Stimulated activated CD4-positive, alpha-beta T cell treated with anti-CD3 and anti-CD28 coated beads, Interleukin-15, amount 100 ng/mL, for 1 hour (primary cell): ENCODE measurements around the gene LRRC39.

ENCODE experiments used
- DNase-seq, 2 donors: peaks; one replicate each; pipeline ENCODE4 v3.0.0-alpha.2; 2020; ENCODE audit warnings: low read depth in 1 of 2, low spot score in 1 of 2

Gene LRRC39

DNA sequence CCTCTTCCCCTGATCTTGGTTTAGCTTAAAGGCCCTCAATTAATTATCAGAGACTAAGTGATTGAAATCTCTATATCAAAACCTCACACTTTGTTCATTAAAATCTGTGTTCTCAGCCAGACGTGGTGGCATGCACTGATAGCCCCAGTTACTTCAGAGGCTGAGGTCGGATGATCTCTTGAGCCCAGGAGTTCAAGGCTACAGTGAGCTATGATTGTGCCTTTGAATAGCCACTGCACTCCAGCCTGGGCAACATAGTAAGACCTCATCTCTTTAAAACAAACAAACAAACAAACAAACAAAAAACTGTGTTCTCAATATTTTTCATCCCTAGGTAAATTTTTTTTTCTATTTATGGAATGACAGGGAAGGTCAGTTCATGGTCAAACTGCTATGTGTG lies 26.4 kb downstream of the LRRC39 start:
- DNase-seq, result no peak

DNA sequence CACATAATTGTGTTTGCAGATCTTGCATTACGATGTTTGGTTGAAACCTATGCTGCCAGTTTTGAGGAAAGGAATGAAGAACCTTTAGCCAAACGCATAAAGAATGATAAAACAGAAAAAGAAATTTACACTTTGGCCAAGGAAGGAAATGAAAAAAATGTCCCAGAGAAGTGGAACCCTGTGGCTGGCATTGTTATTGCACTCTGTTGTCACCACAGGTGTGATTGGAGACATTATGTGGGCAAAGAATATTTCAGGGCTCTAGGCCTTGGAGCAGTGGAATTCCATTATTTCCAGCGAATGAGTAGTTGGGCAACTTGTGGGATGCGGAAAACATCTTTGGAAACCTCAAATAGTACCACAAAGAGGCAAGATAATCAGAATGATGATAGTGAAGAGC lies 30.2 kb downstream of the LRRC39 start:
- DNase-seq, result no peak

DNA sequence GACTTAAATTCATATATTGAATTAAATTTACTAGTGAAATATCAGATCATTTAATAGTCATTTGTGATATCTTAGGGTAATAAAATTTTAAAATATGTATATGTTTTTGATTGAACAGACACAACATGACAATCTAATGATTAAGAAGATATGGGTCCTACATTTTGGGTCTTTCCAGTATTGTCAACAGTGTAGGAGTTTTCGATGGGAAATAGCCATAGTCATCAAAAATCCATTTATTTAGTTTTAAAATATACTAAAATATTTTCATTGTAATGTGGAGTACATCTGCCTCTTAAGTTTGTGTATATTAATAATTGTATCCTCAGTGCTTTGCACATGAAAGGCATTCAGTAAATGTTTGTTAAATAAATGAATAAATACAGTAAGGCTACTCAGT lies 31.1 kb downstream of the LRRC39 start:
- DNase-seq, result no peak

DNA sequence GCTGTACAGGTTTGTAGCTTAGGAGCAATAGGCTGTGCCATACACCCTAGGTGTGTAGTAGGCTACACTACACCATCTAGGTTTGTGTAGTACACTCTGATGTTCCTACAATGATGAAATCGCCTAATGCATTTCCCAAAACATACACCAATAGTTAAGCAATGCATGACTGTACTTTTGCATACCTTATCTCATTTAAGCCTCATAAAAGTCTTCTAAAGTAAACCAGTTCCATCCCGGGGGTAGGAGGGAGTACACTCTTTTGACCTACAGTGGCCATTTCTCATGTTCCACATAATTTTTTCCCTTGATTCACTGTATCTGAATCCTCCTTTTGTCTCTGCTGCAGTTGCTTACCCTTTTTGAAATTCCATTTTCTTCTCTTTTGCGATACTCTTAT lies 32.9 kb downstream of the LRRC39 start:
- DNase-seq, result no peak

DNA sequence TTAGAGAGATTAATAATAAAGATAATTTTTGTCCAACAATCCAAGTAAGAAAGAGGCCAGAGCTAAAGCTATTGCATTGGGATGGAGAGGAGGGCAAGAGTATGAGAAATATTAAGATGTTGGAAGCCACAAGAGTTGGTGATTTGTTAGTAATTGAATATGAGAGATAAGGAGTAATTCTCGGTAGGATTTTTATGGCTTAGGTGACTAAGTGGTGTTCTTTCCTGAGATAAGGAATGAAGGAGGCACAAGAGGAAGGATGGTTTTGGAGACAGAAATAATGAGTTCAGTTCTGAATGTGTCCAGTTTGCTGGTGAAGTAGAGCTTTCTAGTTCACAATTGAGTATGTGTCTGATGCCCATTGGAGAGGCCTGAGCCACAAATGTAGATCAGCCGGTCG lies 35.7 kb downstream of the LRRC39 start:
- DNase-seq, result no peak

GRCh38 chr1:100141192-100141591 lies 36.9 kb downstream of the LRRC39 start:
- no peak for DNase-seq

- DNase-seq, result no peak
These were observed 40.5 kb downstream of the LRRC39 start for GRCh38 chr1:100137602-100138001.

- DNase-seq, result no peak
These were observed 43.2 kb downstream of the LRRC39 start for GRCh38 chr1:100134872-100135271.

- peak; percentile 83 for DNase-seq
These were observed 45.2 kb downstream of the LRRC39 start, which contains the start of the genes SASS6 and TRMT13 for GRCh38 chr1:100132566-100133477. Gene SASS6 (minus strand): TSS chr1:100132930. CDS start chr1:100132814, 116 bp downstream. Gene TRMT13 (plus strand): TSS chr1:100133163. CDS start chr1:100133169, 6 bp downstream.

GRCh38 chr1:100131623-100132022 lies 46.4 kb downstream of the LRRC39 start:
- DNase-seq, result no peak

- no peak for DNase-seq
These were observed 47.4 kb downstream of the LRRC39 start for GRCh38 chr1:100130552-100131077.

DNA sequence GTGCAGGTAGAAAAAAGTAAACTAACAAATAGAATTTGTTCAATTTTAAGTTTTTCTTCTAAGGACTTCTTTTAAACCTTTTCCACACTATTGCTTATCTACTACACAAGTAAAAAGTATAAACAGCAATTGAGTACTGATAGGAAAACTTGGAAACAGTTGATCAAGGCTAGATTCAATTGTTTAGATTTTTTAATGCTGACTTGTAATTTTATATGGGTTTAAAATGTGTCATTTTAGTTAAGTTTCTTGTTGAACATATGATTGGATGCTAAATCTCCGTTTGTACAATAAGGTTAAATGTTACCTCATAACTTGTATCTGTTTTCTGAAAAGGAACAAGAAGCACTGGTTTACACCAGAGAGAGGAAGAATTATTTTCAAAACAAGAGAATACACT lies 50.8 kb downstream of the LRRC39 start:
- no peak for DNase-seq

- DNase-seq, result no peak
These were observed 55.9 kb downstream of the LRRC39 start for GRCh38 chr1:100122177-100122576.

DNA sequence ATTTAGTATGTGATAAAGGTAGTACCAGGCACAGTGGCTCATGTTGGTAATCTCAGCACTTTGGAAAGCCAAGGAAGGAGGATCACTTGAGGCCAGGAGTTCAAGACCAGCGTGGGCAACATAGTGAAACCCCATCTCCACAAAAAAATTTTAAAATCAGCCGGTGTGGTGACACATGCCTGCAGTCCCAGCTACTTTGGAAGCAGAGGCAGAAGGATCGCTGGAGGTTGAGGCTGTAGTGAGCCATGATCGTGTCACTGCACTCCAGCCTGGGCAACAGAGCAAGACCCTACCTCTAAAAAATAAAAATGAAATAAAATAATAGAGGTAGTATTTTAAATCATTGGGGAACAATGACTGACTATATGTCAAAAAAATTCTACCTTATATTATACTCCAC lies 62.5 kb downstream of the LRRC39 start:
- no peak for DNase-seq

GRCh38 chr1:100109554-100110066 lies 68.4 kb downstream of the LRRC39 start:
- DNase-seq, result no peak

DNA sequence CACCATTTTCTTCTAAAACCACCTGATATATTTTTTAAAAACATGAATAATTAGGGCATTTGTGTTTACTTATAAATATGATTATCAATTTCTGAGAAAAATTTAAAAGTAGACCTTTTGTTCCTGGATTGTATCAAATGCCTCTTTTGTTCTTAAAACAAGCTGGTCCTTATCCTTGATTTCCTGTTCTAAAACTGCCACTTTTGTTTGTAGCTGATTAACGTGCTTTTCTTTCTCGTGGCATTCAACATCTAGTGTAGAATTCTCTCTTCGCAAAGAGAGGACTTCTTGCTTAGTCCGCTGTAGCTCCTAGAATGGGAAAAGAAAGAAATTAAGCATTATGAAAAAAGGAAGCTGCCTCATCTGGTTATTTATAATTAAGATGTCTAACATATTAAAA lies 70.4 kb downstream of the LRRC39 start:
- no peak for DNase-seq

DNA sequence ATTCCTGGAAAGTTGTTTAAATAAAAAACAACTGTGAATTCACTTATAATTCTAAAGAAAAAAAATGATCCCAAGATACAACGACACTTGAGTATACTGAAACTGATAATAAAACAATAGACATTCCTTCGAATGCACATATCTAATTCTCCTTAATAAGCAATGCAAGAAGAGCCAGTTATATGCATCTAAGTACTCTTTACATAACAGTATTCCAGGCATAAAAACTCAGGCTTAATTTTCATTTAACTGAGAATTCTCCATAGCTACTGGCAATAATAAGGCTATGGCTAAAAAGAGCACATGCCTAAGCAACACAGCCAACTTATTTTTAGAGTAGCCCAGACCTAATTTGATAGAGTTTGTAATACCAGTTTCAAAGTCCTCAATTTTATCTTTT lies 76.5 kb downstream of the LRRC39 start:
- DNase-seq, result no peak

GRCh38 chr1:100100202-100100601 lies 77.9 kb downstream of the LRRC39 start:
- no peak for DNase-seq
